Prostate gland (tissue), 2 donors: Measurements from ENCODE around the gene IL11. TPM values are rescaled to one million over a fixed set of nuclear protein-coding genes. Genes with fewer than 3 reads are reported as not detected.

Experiments used
- DNase-seq: peaks from one replicate; pipeline ENCODE4 v3.0.0-alpha.2; 2019; ENCODE audit warnings: low spot score
- H3K27ac ChIP-seq, 2 donors: fragments of 200-600 bp; sonication (generic); 2 replicates each; pipeline ENCODE4 v1.5.1; 2017 to 2019
- H3K27me3 ChIP-seq: fragments of 200-600 bp; sonication (generic); replicated peaks from 2 replicates; pipeline ENCODE4 v1.5.1; 2019; ENCODE audit not compliant: insufficient read depth
- H3K36me3 ChIP-seq, 2 donors: fragments of 200-600 bp; sonication (generic); 1 replicate in 1 of 2; 2 replicates in 1 of 2; pipeline versions ENCODE4 v1.5.1 to v1.8.1; 2017 to 2019
- H3K4me1 ChIP-seq: fragments of 200-600 bp; sonication (generic); replicated peaks from 2 replicates; pipeline ENCODE4 v1.5.1; 2019
- H3K4me3 ChIP-seq, 2 donors: fragments of 200-600 bp; sonication (generic); 2 replicates each; pipeline ENCODE4 v1.5.1; 2017 to 2019
- H3K9me3 ChIP-seq: fragments of 200-600 bp; sonication (generic); 2 replicates; pipeline ENCODE4 v1.5.1; 2017
- POLR2A ChIP-seq: fragments of 450-650 bp; IDR thresholded peaks from one replicate; pipeline ENCODE4 v1.6.1; 2016; ENCODE audit warnings: antibody characterized with exemption, mild to moderate bottlenecking
- POLR2AphosphoS5 ChIP-seq: sonication (generic); formaldehyde crosslinking; IDR thresholded peaks from one replicate; pipeline ENCODE4 v1.6.1; 2017; ENCODE audit warnings: antibody characterized with exemption
- WGBS: methylation state at CpG from one replicate; pipeline ENCODE4 v1.1.5; 2018; 5-methylcytosine and 5-hydroxymethylcytosine counted together
- intact Hi-C: fragments of 100-400 bp; cut with DNase I; formaldehyde crosslinking; loops from one replicate; pipeline ENCODE4 v1.14.2; 2022
- total RNA-seq, 2 donors: library from RNA; depleted of rRNA; stranded (reverse); fragments of >200 nt; gene quantifications; one replicate each; pipeline ENCODE4 v1.1.0, GENCODE V29; 2016
- TF ChIP-seq, protein P1 (sequence below), 4 experiments: fragments of 200-600 bp in 2 of 4; fragments of 450-650 bp in 2 of 4; sonication (generic) in 2 of 4; IDR thresholded peaks; 1 replicate in 3 of 4; 2 replicates in 1 of 4; pipeline ENCODE4 v1.5.1; 2016 to 2019; ENCODE audit warnings: antibody characterized with exemption in 4 of 4, mild to moderate bottlenecking in 2 of 4, moderate library complexity in 2 of 4

The IL11 gene
- total RNA-seq, 2 donors from 2014 or later = 2.0 TPM; not detected in 1

DNA sequence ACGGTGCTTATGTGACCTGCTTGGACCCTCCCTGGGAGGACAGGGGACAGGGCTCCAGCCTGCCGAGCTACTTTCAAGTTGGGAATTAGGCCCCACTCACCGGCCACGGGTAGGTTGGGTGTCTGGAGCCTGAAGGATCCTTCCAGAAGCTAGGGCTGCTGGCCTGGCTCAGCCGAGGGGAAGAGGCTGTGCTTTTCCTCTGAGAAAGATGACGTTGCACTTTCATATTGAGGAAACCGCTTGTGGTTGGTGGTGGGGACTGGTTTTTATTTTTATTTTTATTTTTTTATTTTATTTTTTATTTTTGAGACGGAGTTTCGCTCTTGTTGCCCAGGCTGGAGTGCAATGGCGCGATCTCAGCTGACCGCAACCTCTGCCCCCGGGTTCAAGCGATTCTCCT lies 45.1 kb downstream of the IL11 start, which contains the start of gene TMEM150B:
TMEM150B (minus strand) TSS at position 170 of the 400 bp plus-strand sequence. CDS start 4,305 bp downstream, outside the sequence.
- TF ChIP-seq, protein P1, sequence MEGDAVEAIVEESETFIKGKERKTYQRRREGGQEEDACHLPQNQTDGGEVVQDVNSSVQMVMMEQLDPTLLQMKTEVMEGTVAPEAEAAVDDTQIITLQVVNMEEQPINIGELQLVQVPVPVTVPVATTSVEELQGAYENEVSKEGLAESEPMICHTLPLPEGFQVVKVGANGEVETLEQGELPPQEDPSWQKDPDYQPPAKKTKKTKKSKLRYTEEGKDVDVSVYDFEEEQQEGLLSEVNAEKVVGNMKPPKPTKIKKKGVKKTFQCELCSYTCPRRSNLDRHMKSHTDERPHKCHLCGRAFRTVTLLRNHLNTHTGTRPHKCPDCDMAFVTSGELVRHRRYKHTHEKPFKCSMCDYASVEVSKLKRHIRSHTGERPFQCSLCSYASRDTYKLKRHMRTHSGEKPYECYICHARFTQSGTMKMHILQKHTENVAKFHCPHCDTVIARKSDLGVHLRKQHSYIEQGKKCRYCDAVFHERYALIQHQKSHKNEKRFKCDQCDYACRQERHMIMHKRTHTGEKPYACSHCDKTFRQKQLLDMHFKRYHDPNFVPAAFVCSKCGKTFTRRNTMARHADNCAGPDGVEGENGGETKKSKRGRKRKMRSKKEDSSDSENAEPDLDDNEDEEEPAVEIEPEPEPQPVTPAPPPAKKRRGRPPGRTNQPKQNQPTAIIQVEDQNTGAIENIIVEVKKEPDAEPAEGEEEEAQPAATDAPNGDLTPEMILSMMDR (IDR thresholded peaks at IDR 0.05) = no peak
- no peak for TF ChIP-seq POLR2A
- TF ChIP-seq POLR2AphosphoS5 = no peak

DNA sequence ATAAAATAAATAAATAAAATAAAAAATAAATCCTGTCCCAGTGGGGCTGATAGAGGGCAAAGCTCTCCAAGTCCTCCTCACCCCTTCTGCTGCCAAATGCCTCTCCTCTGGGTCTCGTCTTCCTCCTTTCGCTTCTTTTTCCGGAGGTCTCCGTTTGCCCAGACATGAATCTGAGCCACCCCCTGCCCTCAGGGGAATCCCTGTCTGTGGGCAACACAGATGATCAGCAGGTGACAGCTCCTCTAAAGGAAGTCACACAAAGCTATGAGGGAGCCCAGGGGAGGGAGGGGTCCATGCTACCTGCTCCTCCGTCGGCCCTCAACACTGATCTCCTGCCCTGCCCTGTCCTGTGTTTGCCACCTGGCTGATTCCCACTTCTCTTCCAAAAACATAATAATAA lies 45.6 kb downstream of the IL11 start:
- Histone ChIP-seq H3K9me3 (no peaks in the 10 kb centered on the region), H3K27me3 (no peaks in the 10 kb centered on the region), H3K4me3 (no peak overlapping the region), H3K4me1 (no peaks in the 10 kb centered on the region), H3K27ac (no peak overlapping the region), H3K36me3 (no peaks in the 10 kb centered on the region)
- intact Hi-C loops = no loop called here
- 74% methylated on average over 6 of the region's 6 CpGs for WGBS
- no peak for TF ChIP-seq POLR2A
- TF ChIP-seq, protein P1 (IDR thresholded peaks at IDR 0.05) = no peak
- no peak for TF ChIP-seq POLR2AphosphoS5
- no peak for DNase-seq

More for the DNA sequence above, 45.1 kb downstream of the IL11 start, which contains the start of gene TMEM150B:
- WGBS = 77% methylated on average over 14 of the region's 14 CpGs
- no peak for DNase-seq
- no peak within 1 kb of the TSS for H3K27ac ChIP-seq
- no peaks in the 10 kb centered on the region for H3K27me3 ChIP-seq
- intact Hi-C loops = no loop called here
- H3K4me3 ChIP-seq = no peak within 1 kb of the TSS
- H3K36me3 ChIP-seq = no peaks in the 10 kb centered on the region
- H3K9me3 ChIP-seq = no peaks in the 10 kb centered on the region
- no peaks in the 10 kb centered on the region for H3K4me1 ChIP-seq

DNA sequence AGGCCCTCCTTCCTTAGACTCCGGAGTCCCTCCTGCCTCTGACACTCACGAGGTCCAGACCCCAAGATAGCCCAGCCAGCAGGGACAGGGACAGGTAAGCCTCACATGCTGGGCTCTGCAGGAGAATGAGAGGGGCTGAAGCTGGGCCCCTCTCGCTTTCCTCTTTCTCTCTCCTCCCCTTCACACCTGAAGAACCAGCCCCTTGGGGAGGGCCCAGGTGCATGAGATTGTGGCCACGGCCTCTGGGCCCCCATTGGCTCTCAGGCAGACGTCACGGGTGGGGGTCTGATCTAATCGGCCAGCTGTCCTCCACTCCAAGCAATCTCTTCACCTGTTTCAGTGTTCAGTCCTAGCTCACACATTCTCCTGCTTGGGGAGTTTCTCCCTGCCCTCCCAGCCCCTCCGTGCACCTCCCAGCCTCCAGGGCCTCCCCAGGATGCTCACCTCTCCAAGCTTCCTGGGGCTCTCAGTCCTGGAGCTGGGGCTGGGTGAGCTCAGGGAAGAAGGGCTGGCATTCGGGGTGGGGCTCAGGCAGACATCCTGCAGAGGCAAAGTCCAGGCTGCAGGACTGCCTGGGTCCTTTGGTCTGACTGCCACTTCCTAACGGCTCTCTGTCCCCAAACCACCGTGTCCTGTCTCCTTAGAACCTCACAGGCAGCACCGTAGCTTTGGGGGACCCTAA lies 47.9 kb downstream of the IL11 start:
- WGBS = 46% methylated on average over 12 of the region's 12 CpGs
- no peak overlapping the region for H3K27ac ChIP-seq
- no peaks in the 10 kb centered on the region for H3K36me3 ChIP-seq
- H3K4me1 ChIP-seq = no peaks in the 10 kb centered on the region
- no peak overlapping the region for H3K4me3 ChIP-seq
- H3K9me3 ChIP-seq = no peaks in the 10 kb centered on the region
- no peak for DNase-seq
- TF ChIP-seq, protein P1 (IDR thresholded peaks at IDR 0.05) = no peak
- TF ChIP-seq POLR2A (no peak), POLR2AphosphoS5 (no peak)
- intact Hi-C loops = no loop called here
- no peaks in the 10 kb centered on the region for H3K27me3 ChIP-seq

DNA sequence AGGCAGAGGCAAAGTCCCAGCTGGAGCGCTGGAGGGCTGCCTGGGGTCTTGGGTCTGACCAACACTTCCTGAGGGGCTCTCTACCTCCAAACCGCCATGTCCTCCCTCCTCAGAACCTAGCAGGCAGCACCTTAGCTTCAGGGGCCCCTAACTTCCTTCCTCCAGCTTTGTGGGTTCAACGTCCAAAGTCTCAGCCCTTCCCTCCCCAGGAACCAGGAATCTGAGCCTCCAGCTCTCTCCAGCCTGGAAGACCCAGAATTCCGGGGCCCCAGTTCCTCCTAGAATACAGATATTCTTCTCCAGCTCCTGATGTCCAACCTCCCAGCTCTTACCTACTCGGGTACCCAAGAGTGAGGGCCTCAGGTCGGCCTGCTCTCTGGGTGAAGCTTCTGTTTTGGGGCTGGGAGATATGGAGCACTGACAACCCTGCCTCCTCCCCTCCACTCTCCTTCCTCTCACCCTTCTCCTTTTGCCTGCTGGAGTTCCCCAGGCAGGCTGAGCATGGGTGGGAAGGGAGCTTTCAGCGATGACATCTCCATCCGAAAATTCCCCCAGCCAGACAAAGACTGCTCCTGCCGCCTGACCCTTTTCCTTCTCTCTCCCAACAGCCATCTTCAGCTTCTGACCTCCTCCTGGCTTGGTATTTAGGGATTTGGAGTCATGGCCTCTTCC lies 48.7 kb downstream of the IL11 start:
- Histone ChIP-seq H3K4me3 (no peak overlapping the region), H3K27me3 (no peaks in the 10 kb centered on the region), H3K4me1 (no peaks in the 10 kb centered on the region), H3K9me3 (no peaks in the 10 kb centered on the region), H3K27ac (no peak overlapping the region), H3K36me3 (no peaks in the 10 kb centered on the region)
- 79% methylated on average over 9 of the region's 9 CpGs for WGBS
- TF ChIP-seq POLR2A = no peak
- TF ChIP-seq POLR2AphosphoS5 = no peak
- TF ChIP-seq, protein P1 (IDR thresholded peaks at IDR 0.05) = no peak
- DNase-seq = no peak
- intact Hi-C loops = no loop called here
